HL-60/S4 treated with retinoic acid at 250 ng/mL for 4 days and 3 days (cell line): Measurements from ENCODE around the gene ARID1B.

Experiments used
- in situ Hi-C: fragments of 300-500 bp; cut with MboI; formaldehyde crosslinking; loops from 2 replicates; pipeline ENCODE4 v1.7.0; 2022; ENCODE audit warnings: low sequenced_read_pairs

Gene ARID1B

DNA sequence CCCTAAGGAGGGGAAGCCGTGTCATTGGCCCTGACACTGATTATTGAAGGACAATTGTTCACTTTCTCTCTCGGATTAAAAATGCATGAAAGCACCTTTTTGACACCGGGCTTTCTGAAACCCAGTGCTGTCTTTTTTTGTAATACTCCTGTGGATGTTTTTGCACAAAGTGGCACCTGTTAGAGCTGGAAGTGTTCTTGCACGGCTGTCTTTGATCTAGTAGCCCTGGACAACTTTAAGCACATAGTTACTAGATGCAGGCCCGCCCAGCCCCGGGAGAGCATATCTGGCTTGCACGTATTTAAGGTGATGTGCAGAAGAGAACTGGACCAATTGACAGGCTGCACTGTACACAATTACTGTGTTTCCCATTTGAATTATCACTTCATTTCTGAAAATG lies 72.6 kb downstream of the ARID1B start:
- in situ Hi-C loops = no loop called here

- in situ Hi-C loops = no loop called here
Observed at GRCh38 chr6:156850353-156850752, 73.2 kb downstream of the ARID1B start.

GRCh38 chr6:156851454-156851921 lies 74.3 kb downstream of the ARID1B start:
- in situ Hi-C loops = no loop called here

DNA sequence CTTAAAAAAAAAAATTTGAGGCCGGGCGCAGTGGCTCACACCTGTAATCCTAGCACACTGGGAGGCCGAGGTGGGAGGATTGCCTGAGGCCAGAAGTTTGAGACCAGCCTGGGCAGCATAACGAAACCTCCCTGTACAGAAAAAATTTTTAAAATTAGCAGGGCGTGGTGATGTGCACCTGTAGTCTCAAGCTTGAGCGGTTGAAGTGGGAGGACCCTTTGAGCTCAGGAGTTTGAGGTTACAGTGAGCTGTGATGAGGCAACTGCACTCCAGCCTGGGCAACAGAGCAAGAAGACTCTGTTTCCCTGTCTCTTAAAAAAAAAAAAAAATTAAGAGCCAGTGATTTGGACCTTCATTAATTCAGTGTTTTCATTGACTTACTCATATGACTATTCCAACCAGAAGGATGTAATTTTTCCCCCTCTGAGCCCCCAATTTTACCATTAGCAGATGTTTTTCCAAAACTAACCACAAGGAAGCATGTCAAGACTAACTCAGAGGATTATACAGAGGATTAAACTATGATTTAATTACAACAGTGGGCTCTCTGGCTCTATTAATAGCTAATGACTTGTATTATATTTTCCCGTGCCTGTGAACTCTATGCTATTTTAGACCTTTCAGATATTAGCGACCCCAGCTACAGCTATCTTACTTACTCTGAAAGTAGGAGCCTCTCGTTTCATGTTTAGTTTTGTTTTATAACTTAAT lies 75.1 kb downstream of the ARID1B start:
- in situ Hi-C loops = no loop called here

GRCh38 chr6:156852858-156853216 lies 75.7 kb downstream of the ARID1B start:
- in situ Hi-C loops = no loop called here

GRCh38 chr6:156853733-156854132 lies 76.6 kb downstream of the ARID1B start:
- in situ Hi-C loops = no loop called here

DNA sequence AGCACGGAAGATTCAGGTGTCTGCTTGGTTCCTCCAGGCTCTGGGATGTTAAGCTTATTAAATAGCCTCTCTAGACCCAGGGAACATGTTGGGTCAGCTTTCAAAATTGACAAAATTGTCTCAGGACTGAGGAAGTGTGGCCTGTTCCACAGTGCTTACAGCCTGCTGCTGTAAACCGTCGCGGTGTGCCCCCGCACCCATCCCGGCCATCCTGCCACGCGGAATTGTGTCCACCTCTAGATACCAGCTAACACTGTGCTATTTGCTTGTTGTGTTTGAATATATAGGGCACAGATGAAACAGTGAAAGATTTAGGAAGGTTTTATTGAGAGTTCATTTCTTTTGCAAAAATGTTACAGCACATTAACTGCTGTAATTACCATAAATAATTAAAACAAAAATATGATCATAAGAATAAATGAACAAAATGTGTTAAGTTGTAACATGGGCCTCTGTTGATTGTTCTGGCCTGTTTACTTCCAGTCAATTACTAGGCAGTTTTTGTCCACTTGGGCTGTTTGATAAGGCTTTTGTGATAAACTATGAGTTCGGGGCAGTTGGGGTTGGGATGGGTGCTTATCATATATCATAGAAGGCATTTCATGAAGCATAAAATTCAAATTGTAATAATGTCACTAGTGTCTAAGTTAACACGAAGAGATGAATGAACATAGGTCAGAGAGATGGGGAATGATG lies 77.4 kb downstream of the ARID1B start:
- in situ Hi-C loops = no loop called here

DNA sequence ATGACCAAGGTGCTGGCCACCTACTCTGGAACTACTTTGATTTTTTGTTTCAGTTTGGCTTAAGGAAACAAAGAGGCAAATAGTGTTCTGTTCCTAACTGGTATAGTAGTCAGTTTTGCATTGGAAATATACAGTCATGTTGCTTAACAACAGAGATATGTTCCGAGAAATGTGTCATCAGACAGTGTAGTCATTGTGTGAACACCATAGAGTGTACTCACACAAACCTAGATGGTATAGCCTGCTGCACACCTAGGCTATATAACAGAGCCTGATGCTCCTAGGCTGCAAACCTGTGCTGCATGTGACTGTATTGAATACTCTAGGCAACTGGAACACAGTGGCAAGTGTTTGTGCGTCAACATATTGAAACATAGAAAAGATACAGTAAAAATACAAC lies 80.4 kb downstream of the ARID1B start:
- in situ Hi-C loops = no loop called here

GRCh38 chr6:156859686-156860085 lies 82.5 kb downstream of the ARID1B start:
- in situ Hi-C loops = no loop called here

- in situ Hi-C loops = no loop called here
Observed at GRCh38 chr6:156862711-156863110, 85.5 kb downstream of the ARID1B start.

- in situ Hi-C loops = no loop called here
Observed at GRCh38 chr6:156863504-156863903, 86.3 kb downstream of the ARID1B start.

- in situ Hi-C loops = no loop called here
Observed at GRCh38 chr6:156864557-156864956, 87.4 kb downstream of the ARID1B start.

DNA sequence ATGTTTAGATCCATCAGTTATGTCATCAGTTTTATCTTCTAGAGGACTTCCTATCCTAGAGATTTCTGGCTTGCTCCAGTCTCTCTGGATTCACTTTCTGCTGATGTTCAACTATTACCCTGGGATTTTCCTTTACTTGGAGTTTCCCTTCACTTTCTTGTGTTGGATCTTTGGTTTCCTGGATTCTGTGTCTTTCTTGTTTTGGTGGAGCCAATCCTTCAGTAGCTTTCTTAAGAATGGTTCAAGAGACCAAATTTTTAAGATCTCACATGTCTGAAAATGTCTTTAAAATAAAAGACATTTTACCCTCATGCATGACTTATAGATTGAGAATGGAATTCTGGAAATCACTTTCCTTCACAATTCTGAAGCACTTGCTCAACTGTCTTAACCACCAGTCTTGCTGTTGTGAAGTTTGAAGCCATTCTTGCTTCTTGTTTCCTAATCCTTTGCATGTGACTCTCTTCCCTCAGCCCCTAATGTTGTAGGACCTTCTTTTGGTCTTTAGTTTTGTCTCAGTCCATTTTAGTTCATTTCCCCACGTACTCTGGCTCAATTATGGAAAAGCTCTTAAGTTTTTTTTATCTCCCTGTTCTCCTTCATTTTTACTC lies 87.9 kb downstream of the ARID1B start:
- in situ Hi-C loops = no loop called here

- in situ Hi-C loops = no loop called here
Observed at GRCh38 chr6:156866220-156867015, 89.2 kb downstream of the ARID1B start.

- in situ Hi-C loops = no loop called here
Observed at GRCh38 chr6:156867121-156867520, 89.9 kb downstream of the ARID1B start.

DNA sequence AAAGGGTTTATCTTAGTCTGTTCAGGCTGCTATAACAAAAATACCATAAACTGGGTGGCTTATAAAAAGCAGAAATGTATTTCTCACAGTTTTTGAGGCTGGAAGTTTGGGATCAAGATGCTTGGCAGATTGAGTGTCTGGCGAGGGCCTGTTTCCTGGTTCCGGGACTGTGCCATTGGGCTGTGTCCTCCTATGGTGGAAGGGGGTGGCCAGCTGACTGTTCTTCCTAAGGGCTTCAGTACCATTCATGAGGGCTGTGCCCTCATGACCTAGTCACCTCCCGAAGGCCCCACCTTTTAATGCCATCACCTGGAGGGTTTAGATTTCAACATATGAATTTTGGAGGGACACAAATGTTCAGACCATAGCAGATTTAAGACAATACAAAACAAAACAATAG lies 91.2 kb downstream of the ARID1B start:
- in situ Hi-C loops = no loop called here

- in situ Hi-C loops = no loop called here
Observed at GRCh38 chr6:156869980-156870398, 92.8 kb downstream of the ARID1B start.

DNA sequence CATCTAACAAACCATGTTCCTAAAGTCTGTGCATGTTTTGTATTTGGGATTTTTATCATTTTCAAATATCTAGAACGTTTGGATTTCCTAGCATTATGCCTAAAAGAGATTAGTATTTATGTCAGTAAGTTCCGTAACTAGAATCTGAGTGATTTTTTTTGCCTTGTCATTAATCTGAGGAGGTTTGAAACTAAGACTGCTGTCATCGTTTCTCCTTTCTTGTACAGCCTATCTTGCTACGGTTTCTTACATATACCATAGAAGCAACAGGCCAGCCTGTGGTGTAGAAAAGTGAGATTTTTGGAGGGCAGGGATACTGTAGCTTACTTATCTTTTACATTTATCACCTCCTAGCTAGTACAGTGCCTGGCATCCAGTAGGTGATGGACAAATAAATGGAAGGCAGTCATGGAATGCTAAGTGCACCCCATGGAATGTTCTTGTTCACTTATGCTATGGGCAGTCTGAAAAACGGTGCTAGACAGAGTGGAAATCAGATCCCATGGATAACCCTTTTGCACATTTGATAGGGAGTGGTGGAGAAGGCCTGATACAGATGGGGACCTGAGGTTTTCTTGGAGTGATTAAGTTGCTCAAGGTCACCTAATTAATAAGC lies 93.9 kb downstream of the ARID1B start:
- in situ Hi-C loops = no loop called here

- in situ Hi-C loops = no loop called here
Observed at GRCh38 chr6:156872903-156873302, 95.7 kb downstream of the ARID1B start.

DNA sequence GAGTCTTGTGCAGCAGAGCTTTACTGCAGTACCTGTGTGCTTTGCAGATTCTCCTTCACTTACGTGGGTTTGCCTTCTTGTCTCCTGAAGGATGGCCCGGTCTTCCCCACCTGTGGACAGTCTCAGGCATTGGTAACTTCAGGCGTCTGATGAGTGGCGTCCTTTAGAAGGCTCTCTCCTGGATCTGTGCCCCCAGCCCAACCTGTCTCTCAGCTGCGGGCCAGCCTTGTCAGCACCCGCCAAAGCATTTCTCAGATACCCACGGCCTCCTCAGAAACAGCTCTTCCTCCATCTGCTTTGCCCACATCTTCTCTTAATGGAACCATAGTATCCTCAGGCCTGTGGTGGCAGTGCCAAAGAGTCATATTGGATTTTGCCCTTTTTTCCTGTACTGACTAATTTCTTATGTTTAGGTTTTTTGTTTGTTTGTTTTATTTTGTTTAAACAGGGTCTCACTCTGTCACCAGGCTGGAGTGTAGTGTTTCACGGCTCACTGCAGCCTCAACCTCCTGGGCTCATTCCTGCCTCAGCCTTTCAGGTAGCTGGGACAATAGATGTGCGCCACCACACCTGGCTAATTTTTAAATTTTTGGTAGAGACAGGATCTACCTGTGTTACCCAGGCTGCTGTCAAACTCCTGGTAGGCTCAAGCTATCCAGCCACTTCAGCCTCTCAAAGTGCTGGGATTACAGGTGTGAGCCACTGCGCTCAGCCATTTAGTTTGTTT lies 96.6 kb downstream of the ARID1B start:
- in situ Hi-C loops = no loop called here
